IPS DF 19.7 (cell line): Measurements from ENCODE around the gene ZBTB14.

ENCODE experiments used
- DNase-seq: peaks from one replicate; pipeline ENCODE4 v3.0.0-alpha.2; 2013; ENCODE audit warnings: low read depth, low spot score

ZBTB14 gene

GRCh38 chr18:5294113-5294456, 1.4 kb downstream of the ZBTB14 start:
- no peak for DNase-seq

DNA sequence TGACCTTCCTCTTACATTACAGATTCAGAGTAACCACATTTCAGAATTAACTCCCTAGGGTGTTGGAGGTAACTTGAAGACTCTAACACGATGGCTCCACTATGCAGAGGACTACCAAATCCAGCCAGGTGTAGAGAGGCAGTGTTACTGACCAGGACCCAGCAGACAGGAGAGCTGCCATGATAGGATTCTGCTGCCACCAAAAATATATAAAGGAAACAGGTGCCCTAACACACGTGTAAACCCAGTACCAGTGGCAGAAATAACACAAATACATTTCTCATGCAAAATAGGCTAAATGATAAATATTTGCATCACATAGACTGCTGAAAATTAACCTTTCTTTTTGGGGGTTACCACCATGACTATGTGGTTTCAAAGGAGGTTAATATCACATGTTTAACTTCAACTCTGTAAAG, 7.0 kb downstream of the ZBTB14 start:
- no peak for DNase-seq

DNA sequence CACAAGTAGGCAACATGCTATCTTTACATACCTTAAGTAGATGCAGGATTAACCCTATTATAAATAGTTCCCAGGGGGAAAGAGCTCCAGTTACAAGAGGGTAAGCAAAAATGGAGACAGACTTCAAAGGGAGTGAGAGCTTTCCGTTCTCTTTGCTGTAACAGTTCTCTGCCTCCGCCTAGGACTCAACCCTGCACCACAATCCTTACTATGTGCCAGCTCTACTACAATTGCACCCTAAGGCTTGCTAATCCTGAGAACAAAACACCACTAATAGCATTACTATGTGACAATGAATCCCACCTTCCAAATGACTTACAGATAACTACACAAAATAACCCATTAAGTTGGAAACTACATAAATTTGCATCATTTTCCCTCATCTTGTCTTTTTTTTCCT, 7.7 kb downstream of the ZBTB14 start:
- DNase-seq, result no peak

- DNase-seq, result no peak
Measured at GRCh38 chr18:5286525-5286924, 9.0 kb downstream of the ZBTB14 start.

GRCh38 chr18:5285326-5285725, 10.2 kb downstream of the ZBTB14 start:
- no peak for DNase-seq

- no peak for DNase-seq
Measured at GRCh38 chr18:5284808-5285207, 10.7 kb downstream of the ZBTB14 start.

- DNase-seq, result no peak
Measured at GRCh38 chr18:5282770-5283169, 12.8 kb downstream of the ZBTB14 start.

DNA sequence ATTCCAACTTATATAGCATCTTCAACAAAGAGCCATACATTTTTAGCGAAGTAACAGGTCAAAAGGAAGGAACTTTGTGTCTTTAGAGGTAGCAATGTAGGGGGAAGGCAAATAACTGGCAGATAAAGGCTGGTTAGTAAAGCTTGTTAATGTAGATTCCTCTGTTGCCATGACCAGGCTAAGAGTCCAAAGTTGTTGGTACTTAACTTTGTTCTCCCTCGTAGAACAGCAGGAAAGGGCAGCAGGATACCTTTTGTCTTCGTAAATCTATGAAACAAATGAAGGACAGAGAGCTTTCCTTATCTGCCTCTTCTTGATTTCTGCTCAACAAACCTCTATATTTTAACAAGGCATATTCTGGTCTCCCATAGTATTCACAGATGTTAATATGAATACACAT, 18.6 kb downstream of the ZBTB14 start:
- no peak for DNase-seq

DNA sequence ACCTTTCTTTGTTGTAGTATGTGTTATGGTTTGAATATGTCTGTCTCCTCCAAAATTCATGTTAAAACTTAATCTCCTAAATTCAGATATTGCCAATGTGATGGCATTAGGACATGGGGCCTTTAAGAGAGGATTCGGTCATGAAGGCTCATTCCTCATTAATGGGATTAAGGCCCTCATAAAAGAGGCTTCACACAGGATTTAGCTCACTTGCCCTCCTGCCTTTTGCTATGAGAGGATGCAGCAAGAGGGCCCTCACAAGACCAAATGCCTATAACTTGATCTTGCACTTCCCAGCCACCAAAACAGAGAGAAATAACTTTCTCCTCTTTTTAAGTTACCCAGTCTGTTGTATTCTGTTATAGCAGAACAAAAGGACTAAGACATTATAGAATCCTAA, 19.7 kb downstream of the ZBTB14 start:
- no peak for DNase-seq

DNA sequence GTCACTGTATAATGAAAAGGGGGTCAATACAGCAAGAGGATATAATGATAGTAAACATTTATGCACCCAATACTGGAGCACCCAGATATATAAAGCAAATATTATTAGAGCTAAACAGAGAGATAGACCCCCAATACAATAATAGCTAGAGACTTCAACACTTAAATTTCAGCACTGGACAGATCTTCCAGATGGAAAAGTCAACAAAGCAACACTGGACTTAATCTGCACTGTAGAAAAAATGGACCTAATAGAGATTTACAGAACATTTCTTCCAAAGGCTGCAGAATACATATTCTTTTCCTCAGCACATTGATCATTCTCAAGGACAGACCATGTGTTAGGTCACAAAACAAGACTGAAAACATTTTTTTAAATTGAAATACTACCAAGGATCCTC, 26.7 kb downstream of the ZBTB14 start:
- DNase-seq, result no peak

- DNase-seq, result no peak
Measured at GRCh38 chr18:5266721-5267120, 28.8 kb downstream of the ZBTB14 start.

- DNase-seq, result no peak
Measured at GRCh38 chr18:5253910-5254309, 41.6 kb downstream of the ZBTB14 start.

DNA sequence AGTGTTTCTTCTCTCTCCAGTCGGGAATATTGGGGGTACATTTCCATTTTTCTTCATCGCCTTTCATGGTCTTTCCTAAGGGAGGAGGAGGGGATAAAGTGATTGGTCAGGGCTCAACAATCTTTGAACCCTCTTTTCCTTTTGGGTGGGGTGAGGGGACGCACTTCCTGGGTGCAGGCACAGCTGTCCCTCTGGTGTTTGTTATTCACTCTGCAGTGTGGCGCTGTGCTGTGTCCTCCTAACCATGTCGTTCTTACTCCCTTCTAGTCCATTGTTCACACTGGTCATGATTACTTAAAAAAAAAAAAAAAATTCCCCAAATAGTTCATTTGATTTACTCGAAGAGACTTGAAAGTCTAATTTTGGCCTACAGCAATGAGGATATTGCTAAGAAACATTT, 44.4 kb downstream of the ZBTB14 start:
- DNase-seq, result no peak

- no peak for DNase-seq
Measured at GRCh38 chr18:5250603-5251002, 44.9 kb downstream of the ZBTB14 start.

DNA sequence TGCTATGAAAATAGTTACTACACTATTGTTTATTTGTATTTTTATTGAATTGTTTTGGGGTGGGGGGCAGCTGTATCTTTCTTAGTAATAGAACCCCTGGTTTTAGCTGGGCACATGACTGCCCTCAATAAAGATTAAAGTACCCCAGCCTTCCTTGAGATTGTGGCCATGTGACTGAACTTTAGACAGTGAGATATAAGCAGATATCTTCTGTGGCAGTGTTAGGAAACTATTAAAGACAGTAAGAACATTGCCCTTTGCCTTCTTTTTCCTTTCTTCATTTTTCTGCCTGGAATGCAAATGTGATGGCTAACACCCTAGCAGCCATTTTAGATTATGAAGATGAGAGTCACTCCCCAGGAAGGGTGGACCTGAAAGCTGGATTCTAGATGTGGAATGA, 50.6 kb downstream of the ZBTB14 start:
- no peak for DNase-seq

GRCh38 chr18:5239447-5239846, 56.1 kb downstream of the ZBTB14 start:
- no peak for DNase-seq
